Central memory CD8-positive, alpha-beta T cell (primary cell): ENCODE results near the gene NUP107.

Experiments
- ATAC-seq: fragments of 150-1000 bp; cut with Tn5 transposase; replicated peaks from 2 replicates; pipeline ENCODE4 v1.10.0; 2022; ENCODE audit warnings: mild to moderate bottlenecking, moderate FRiP score, moderate number of reproducible peaks; ENCODE audit not compliant: poor library complexity, severe bottlenecking; ENCODE audit errors: extremely low read depth
- DNase-seq, 2 donors: peaks; one replicate each; pipeline ENCODE4 v3.0.0; 2021; ENCODE audit warnings: low spot score in 2 of 2
- H3K27ac Mint-ChIP-seq: one replicate; pipeline ENCODE4 v1.8.0; 2022; ENCODE audit warnings: low read depth, mild to moderate bottlenecking, moderate library complexity, mixed read lengths
- H3K27me3 Mint-ChIP-seq: one replicate; pipeline ENCODE4 v1.8.0; 2022; ENCODE audit warnings: mixed read lengths
- H3K36me3 Mint-ChIP-seq: one replicate; pipeline ENCODE4 v1.8.0; 2022; ENCODE audit warnings: mild to moderate bottlenecking, moderate library complexity, mixed read lengths; ENCODE audit not compliant: insufficient read depth
- H3K4me1 Mint-ChIP-seq: one replicate; pipeline ENCODE4 v1.8.0; 2022; ENCODE audit warnings: mixed read lengths
- H3K4me3 Mint-ChIP-seq: one replicate; pipeline ENCODE4 v1.8.0; 2022; ENCODE audit warnings: mild to moderate bottlenecking, moderate library complexity, mixed read lengths
- H3K9me3 Mint-ChIP-seq: one replicate; pipeline ENCODE4 v1.8.0; 2022; ENCODE audit warnings: mixed read lengths

The NUP107 gene

GRCh38 chr12:68745904-68746571 lies 59.3 kb downstream of the NUP107 start, which contains the start of gene SLC35E3:
SLC35E3 (plus strand) TSS chr12:68746176; CDS start chr12:68746378, 202 bp downstream.
- peak within 1 kb of the TSS; percentile 93 for H3K27ac Mint-ChIP-seq
- H3K4me3 Mint-ChIP-seq: peak within 1 kb of the TSS; percentile 91
- H3K36me3 Mint-ChIP-seq: peaks cover 13% of the 10 kb centered on the region
- H3K4me1 Mint-ChIP-seq: peaks cover 26% of the 10 kb centered on the region
- no peaks in the 10 kb centered on the region for H3K27me3 Mint-ChIP-seq
- H3K9me3 Mint-ChIP-seq: no peaks in the 10 kb centered on the region
- peak; percentile 77 to 80 for DNase-seq
- ATAC-seq: peak; percentile 99

DNA sequence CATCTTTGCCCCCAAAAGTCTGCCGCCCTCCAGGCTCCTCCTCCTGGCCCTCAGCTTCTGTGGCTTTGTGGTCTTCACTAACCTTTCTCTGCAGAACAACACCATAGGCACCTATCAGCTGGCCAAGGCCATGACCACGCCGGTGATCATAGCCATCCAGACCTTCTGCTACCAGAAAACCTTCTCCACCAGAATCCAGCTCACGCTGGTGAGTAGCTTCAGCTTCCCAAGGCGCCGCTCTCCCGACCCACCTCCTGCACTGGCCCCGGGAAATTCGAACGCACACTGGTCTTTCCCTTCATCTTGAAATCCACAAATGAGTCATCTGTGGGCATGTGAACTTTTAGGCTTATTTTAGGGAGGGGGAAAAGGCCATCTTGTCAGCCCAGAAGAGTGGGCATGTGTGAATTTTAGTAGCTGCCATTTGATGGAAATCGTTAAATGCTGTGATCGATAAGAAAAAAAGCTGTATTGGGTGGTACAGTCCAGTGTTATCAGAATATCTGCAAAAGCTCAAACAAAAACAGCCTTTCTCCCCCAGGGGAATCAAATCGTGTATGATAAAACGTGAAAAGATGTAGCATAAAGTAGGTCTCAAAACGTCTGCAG lies 59.9 kb downstream of the NUP107 start:
- H3K27me3 Mint-ChIP-seq: no peaks in the 10 kb centered on the region
- peaks cover 26% of the 10 kb centered on the region for H3K4me1 Mint-ChIP-seq
- H3K9me3 Mint-ChIP-seq: no peaks in the 10 kb centered on the region
- ATAC-seq (peak; percentile 15), DNase-seq (no peak)
- H3K27ac Mint-ChIP-seq: peak overlapping the region; percentile 93
- H3K36me3 Mint-ChIP-seq: peaks cover 15% of the 10 kb centered on the region
- peak overlapping the region; percentile 91 for H3K4me3 Mint-ChIP-seq

DNA sequence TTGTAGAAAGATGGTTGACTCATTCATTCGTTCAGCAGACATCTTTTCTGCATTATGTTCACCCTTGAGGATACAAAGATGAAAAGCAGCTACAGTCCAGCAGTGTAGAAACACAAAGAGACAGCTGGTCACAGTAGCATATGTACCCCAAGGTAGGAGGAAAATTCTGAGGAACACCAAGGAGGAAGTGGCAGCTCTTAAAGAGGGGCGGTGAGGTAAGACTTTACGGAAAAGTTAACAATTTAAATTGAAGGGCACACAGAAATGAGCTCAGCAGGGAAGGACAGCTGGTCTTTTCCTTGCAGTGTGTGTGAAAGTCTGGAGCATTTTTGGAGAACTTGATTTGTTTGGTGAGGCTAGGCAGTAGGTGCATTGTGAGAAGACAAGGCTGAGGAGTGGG lies 62.7 kb downstream of the NUP107 start:
- H3K4me1 Mint-ChIP-seq: peaks cover 26% of the 10 kb centered on the region
- no peak overlapping the region for H3K27ac Mint-ChIP-seq
- H3K9me3 Mint-ChIP-seq: no peaks in the 10 kb centered on the region
- ATAC-seq (no peak), DNase-seq (no peak)
- no peaks in the 10 kb centered on the region for H3K27me3 Mint-ChIP-seq
- peaks cover 22% of the 10 kb centered on the region for H3K36me3 Mint-ChIP-seq
- no peak overlapping the region for H3K4me3 Mint-ChIP-seq

DNA sequence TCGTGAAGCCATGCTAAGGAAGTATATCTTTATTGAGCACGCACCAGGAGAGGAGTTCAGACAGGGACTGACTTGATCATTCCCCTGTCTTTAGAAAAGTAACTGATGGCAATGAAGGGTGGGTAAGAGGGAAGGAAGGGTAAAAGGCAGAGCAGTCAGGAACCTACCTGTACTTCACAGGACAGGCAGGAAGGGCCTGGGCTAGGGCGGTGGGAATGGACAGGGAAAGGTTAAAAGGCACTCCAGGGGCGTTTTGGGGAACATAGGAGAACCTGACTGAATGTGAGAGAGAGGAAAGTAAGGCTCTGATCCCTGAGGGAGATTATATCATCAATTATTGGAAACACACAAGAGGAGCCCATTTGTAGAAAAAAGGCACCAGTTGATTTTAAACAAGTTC lies 63.1 kb downstream of the NUP107 start:
- Mint-ChIP-seq H3K36me3 (peaks cover 22% of the 10 kb centered on the region), H3K4me3 (no peak overlapping the region), H3K4me1 (peaks cover 26% of the 10 kb centered on the region), H3K27me3 (no peaks in the 10 kb centered on the region), H3K9me3 (no peaks in the 10 kb centered on the region), H3K27ac (no peak overlapping the region)
- ATAC-seq: no peak
- no peak for DNase-seq

- DNase-seq: no peak
- Mint-ChIP-seq H3K4me1 (peaks cover 26% of the 10 kb centered on the region), H3K36me3 (peaks cover 22% of the 10 kb centered on the region), H3K4me3 (no peak overlapping the region), H3K9me3 (no peaks in the 10 kb centered on the region), H3K27me3 (no peaks in the 10 kb centered on the region), H3K27ac (no peak overlapping the region)
- ATAC-seq: no peak
These were observed 63.7 kb downstream of the NUP107 start for GRCh38 chr12:68750506-68750905.

DNA sequence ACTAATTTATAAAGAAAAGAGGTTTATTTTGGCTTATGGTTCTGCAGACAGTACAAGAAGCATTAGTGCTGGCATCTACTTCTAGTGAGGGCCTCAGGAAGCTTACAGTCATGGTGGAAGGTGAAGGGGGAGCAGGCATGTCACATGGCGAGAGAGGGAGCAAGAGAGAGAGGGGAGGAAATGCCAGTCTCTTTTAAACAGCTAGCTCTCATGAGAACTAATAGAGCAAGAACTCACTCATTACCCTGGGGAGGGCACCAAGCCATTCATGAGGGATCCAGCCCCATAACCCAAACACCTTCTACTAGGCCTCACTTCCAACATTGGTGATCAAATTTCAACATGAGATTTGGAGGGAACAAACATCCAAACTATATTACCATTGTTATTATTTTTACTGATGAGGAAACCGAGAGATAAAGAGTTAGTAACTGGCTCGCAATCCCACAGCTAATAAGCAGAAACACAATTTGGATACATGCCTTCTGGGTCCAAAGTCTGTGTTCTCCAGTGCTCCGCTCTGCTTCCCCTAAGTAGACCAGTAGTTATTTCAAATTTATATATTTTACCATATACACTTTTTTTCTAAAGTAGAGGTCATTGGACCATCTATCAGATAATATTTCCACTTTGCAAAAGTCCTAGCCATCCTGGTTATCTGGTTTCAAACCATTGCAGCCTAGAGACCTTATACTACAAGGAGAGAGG lies 68.9 kb downstream of the NUP107 start:
- no peak overlapping the region for H3K27ac Mint-ChIP-seq
- H3K4me1 Mint-ChIP-seq: no peaks in the 10 kb centered on the region
- ATAC-seq (no peak), DNase-seq (no peak)
- no peaks in the 10 kb centered on the region for H3K9me3 Mint-ChIP-seq
- H3K36me3 Mint-ChIP-seq: peaks cover 29% of the 10 kb centered on the region
- no peak overlapping the region for H3K4me3 Mint-ChIP-seq
- no peaks in the 10 kb centered on the region for H3K27me3 Mint-ChIP-seq

- ATAC-seq (no peak), DNase-seq (no peak)
- Mint-ChIP-seq H3K9me3 (no peaks in the 10 kb centered on the region), H3K4me3 (no peak overlapping the region), H3K4me1 (no peaks in the 10 kb centered on the region), H3K36me3 (peaks cover 20% of the 10 kb centered on the region), H3K27me3 (no peaks in the 10 kb centered on the region), H3K27ac (no peak overlapping the region)
These were observed 73.1 kb downstream of the NUP107 start for GRCh38 chr12:68759852-68760251.

- H3K27me3 Mint-ChIP-seq: no peaks in the 10 kb centered on the region
- no peaks in the 10 kb centered on the region for H3K4me1 Mint-ChIP-seq
- H3K4me3 Mint-ChIP-seq: no peak overlapping the region
- H3K9me3 Mint-ChIP-seq: no peaks in the 10 kb centered on the region
- DNase-seq (no peak), ATAC-seq (no peak)
- H3K36me3 Mint-ChIP-seq: peaks cover 20% of the 10 kb centered on the region
- peak overlapping the region; percentile 17 for H3K27ac Mint-ChIP-seq
These were observed 74.1 kb downstream of the NUP107 start for GRCh38 chr12:68760806-68761441.

DNA sequence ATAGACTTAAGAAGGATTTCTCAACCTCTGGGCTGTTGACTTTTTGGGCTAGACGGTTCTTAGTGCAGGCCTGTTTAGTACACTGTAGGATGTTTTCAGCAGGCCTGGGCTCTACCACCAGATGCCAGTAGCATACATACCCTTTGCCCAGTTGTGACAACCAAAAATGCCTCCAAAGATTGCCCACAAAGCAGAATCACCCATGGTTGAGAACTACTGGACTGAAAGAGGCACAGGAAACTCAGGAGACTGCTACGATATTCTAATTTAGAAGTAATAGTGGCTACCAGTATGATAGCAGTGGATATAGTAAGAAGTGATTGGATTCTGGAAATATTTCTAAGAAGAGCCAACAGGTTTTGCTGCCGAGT lies 74.6 kb downstream of the NUP107 start:
- no peaks in the 10 kb centered on the region for H3K9me3 Mint-ChIP-seq
- H3K27ac Mint-ChIP-seq: no peak overlapping the region
- H3K36me3 Mint-ChIP-seq: peaks cover 20% of the 10 kb centered on the region
- H3K27me3 Mint-ChIP-seq: no peaks in the 10 kb centered on the region
- no peak overlapping the region for H3K4me3 Mint-ChIP-seq
- ATAC-seq (no peak), DNase-seq (no peak)
- H3K4me1 Mint-ChIP-seq: no peaks in the 10 kb centered on the region

- peaks cover 18% of the 10 kb centered on the region for H3K36me3 Mint-ChIP-seq
- no peak for ATAC-seq
- DNase-seq: no peak
- H3K9me3 Mint-ChIP-seq: no peaks in the 10 kb centered on the region
- H3K27ac Mint-ChIP-seq: peak overlapping the region; percentile 2
- H3K27me3 Mint-ChIP-seq: no peaks in the 10 kb centered on the region
- H3K4me1 Mint-ChIP-seq: no peaks in the 10 kb centered on the region
- no peak overlapping the region for H3K4me3 Mint-ChIP-seq
These were observed 75.3 kb downstream of the NUP107 start for GRCh38 chr12:68761901-68762630.

DNA sequence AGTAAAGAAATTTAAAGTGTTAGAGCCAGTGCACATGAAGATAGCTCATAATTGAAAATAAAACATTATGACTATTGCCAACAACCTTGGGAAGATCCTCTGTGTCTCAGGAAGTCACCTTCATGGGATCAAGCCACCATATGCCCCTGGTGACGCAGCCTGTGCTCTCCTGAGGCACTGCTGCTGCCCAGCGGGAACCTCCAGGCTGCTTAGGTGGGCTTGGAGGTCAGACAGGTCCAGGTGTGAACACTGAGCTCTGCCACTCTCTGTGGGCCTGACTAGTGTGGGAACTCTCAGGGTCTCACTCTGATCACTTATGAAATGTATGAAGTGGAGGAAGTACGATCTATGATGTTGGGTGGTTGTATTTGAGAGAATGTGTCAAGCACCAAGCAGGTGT lies 75.9 kb downstream of the NUP107 start:
- peaks cover 15% of the 10 kb centered on the region for H3K36me3 Mint-ChIP-seq
- H3K4me1 Mint-ChIP-seq: no peaks in the 10 kb centered on the region
- H3K27ac Mint-ChIP-seq: no peak overlapping the region
- H3K27me3 Mint-ChIP-seq: no peaks in the 10 kb centered on the region
- no peak for DNase-seq
- H3K9me3 Mint-ChIP-seq: no peaks in the 10 kb centered on the region
- ATAC-seq: no peak
- no peak overlapping the region for H3K4me3 Mint-ChIP-seq

GRCh38 chr12:68765696-68766095 lies 78.9 kb downstream of the NUP107 start:
- H3K27ac Mint-ChIP-seq: no peak overlapping the region
- H3K9me3 Mint-ChIP-seq: no peaks in the 10 kb centered on the region
- peaks cover 7% of the 10 kb centered on the region for H3K36me3 Mint-ChIP-seq
- H3K4me3 Mint-ChIP-seq: no peak overlapping the region
- H3K4me1 Mint-ChIP-seq: no peaks in the 10 kb centered on the region
- no peak for DNase-seq
- H3K27me3 Mint-ChIP-seq: no peaks in the 10 kb centered on the region
- ATAC-seq: no peak
